GF-D8 (cell line): ENCODE data around the gene AXIN1.
A peak's percentile ranks its signal among the peaks of the same experiment; 100 is the strongest.
"Not testable (repeated sequence)": the region's sequence is repeated elsewhere in the genome, so short reads cannot be mapped to it uniquely, and the experiment has no call there.

Experiments
- DNase-seq: peaks from one replicate; lab custom pipeline; 2025; lab: John Stamatoyannopoulos, UW

Gene AXIN1

DNA sequence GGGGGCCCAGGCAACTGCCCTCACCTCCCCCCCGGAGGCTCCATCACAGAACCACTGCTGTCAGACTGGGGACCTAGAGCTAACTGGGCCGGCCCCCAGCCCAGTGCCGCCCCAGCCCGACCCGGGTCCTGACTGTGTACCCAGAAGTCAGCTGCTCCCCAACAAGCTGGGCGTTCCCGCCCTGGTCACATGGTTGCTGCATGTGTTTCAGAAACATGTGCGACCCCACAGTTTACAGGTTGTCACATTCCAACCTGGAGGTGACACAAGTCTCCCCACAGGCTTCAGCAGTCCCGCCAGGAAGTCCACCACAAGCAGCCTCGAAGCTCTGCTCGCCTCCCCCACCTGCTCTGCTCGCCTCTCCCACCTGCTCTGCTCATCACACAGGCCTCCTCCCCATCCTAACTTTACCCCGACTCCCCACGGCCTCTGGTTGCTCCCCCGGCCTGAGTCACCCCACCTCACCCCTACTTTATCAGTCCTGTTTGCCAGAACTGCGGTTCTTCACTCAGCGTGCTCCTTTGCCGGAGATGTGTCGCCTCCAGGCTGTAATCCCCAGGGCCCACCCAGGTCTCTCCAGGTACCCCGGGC lies 16.8 kb upstream of the AXIN1 start:
- no peak for DNase-seq

DNA sequence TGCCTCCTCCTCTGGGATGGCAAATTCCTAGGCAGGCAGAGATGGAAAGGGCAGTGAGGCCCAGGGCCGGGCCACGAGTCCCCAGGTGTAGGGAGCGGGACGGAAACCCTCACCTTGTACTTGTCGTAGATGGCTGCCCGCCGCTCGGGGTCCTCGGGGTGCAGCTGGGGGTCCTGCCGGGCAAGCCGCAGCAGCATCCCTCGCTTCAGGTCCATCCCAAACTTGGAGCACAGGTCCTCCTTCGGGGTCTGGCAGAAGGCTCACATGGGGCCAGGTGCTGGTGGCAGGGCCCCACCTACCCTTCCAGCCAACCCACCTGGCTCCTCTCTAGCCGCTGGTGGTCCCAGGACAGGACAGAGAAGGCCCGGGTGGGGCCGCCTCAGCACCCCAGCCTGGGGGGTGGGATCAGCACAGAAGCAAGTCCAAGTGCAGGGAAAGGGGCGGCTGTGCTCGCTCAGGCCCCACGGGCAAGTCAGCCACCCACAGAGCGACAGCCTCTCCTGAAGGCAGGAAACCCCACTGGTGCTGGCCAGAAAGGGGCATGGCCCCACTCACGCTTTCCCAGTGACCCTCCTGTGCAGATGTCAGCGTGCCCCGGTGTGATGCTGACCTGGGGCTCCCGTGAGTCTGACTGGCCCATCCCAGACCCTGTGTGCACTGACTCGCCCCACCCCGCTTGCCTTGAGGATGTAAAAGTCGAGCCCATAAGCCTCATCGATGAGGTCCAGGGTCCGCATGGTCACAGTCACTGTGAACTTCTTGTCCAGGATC lies 16.1 kb upstream of the AXIN1 start:
- no peak for DNase-seq

DNA sequence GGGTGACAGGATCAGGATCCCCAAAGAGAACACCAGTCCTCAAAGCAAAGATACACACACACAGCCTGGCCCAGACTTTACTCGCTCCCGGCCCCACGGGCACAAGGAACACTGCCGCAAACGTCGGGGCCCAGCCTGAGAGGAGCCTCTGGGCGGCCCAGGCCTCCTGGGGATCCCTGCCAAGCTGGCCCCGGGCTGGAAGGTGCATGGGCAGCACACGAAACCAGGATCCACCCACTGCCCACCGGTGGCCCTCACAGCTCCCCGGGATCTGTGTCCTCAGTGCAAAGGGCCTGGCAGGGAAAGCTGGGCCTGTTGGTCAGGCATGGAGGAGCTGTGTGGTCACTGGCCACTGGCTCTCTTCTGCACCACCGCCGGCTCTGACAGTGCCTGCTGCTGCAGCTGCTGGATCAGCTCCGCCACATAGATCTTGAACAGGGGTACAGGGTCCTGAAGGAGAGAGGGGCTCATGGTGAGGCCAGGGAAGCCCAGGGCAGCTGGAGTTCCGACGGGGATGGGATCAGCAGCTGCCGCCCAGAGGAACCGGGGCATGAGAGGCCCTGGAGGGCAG lies 14.9 kb upstream of the AXIN1 start:
- DNase-seq: no peak

- no peak for DNase-seq
Measured at GRCh38 chr16:366476-366875, 14.0 kb upstream of the AXIN1 start.

DNA sequence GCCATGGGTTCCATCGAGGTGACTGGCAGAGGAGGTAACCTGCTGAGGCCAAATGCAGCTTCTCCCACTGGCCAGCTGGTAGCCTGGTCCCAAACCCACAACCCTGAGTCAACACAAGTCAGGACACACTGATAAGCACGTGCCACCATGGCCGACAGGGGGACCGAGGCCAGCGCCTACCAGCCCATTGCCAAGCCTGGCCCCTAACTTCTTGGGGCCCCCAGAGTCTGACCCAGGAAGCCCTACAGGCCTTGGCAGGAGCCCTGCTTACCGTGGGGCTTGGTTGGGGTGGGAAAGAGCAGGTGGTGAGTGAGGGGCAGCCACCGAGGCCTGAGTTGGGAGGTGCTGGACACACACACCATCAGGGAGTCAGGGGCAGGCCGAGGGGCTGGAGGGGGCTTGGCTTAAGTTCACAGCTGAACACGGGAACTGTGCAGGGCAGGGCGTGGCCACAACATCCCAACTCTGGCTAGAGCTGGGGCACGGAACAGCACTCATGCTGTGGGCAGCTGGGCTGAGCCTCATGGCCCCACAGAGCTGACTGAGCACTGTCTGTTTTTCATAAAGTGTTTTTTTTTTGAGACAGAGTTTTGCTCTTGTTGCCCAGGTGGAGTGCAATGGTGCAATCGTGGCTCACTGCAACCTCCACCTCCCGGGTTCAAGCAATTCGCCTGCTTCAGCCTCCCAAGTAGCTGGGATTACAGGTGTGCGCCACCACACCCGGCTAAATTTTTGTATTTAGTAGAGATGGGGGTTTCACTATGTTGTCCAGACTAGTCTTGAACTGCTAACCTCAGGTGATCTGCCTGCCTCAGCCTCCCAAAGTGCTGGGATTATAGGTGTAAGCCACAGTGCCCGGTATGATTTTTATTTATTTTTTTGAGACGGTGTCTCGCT lies 12.3 kb upstream of the AXIN1 start:
- DNase-seq: no peak

GRCh38 chr16:363766-364490 lies 11.4 kb upstream of the AXIN1 start:
- DNase-seq: no peak

GRCh38 chr16:363110-363765 lies 10.7 kb upstream of the AXIN1 start:
- DNase-seq: no peak

- DNase-seq: not testable (repeated sequence)
Measured at GRCh38 chr16:362702-362999, 10.1 kb upstream of the AXIN1 start.

DNA sequence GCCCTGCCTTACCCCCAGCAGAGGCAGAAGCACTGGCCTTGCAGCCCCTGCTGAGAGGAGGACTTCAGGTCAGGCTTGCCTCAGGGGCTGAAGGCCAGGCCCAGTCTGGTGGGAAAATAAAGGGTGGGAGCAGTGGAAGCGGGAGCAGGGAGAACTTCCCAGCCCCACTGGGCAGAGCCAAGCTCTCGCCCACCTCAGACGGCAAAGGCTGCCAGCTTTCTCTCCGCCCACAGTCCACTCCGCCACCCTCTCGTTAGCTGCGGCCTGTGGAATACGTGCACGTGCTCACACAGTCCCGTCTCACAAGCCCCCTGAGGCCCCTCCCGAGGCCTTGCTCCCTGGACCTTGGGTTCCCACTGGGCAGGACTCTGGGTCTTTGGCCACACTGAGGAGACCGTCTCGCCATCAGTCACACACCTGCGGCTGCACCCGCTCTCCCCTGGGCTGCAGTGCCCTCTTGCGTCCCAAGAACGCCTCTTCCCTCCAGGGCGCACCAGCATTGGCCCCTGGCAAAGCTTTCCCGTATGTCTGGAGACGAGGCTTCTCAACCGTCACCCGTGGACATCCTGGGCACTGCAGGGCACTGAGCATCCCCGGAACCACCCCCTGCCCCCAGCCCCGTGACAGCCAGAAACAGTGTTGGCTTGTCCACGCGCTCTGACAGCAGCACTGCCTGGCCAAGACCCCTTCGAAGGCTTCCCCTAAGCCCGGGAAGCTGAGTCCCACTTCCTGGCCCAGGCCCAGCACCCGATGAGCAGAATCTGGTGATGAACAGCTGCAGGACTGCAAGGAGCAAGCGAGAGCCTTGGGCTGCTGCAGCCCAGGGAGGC lies 9.6 kb upstream of the AXIN1 start:
- peak; percentile 22 for DNase-seq

DNA sequence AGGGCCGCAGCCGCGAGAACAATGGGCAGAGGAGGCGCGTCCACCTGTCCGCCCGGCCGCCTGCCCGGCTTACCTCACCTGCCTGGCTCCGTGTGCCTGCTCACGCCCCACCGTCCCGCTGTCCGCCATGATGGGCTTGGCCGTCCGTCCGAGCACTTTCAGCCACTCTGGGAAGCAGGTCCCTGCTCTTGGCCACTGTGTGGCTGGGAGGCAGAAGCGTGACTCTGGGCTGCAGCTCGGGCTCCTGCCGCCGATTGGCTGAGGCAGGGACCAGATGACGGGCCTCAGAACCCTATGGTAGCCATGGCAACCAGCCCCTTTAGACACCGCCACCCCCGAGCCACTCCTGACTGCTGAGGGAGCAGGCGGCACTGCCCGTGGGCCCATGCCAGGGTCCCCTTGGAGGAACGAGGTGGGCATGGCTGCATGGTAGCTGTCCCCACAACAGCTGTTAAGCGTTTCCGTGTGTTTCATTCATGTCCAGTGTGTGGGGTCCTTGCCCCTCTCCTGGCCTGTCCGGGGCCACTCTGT lies 8.9 kb upstream of the AXIN1 start:
- no peak for DNase-seq

DNA sequence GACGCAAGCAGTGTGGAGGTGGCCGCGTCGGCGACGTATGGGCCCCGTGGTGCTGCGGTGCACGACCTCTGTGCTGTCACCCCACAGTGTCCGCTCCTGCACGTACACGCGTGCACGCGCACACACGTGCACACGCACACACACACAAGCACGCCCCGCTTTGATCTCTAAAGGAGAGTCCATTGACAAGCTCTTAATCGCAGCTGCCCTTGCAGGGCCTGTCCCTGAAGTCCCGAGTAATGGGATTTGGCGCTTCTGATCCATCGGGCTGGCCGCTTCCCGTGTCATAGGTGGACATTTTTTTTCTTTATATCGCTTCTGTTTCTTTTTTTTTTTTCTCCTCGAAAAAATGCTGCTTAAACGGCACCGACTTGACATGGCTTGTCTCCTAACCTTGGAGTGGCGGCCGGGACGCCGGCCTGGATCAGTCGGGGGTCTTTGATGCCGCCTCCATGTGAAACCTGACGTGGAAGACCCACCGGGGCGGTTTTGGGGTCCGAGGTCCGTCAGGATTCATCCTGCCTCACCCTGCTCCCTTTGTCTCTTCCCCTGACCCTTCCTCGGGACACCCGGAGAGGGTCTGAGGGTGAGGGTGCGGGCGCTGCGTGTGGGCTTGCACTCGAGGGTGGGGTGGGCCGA lies 8.3 kb upstream of the AXIN1 start:
- no peak for DNase-seq

DNA sequence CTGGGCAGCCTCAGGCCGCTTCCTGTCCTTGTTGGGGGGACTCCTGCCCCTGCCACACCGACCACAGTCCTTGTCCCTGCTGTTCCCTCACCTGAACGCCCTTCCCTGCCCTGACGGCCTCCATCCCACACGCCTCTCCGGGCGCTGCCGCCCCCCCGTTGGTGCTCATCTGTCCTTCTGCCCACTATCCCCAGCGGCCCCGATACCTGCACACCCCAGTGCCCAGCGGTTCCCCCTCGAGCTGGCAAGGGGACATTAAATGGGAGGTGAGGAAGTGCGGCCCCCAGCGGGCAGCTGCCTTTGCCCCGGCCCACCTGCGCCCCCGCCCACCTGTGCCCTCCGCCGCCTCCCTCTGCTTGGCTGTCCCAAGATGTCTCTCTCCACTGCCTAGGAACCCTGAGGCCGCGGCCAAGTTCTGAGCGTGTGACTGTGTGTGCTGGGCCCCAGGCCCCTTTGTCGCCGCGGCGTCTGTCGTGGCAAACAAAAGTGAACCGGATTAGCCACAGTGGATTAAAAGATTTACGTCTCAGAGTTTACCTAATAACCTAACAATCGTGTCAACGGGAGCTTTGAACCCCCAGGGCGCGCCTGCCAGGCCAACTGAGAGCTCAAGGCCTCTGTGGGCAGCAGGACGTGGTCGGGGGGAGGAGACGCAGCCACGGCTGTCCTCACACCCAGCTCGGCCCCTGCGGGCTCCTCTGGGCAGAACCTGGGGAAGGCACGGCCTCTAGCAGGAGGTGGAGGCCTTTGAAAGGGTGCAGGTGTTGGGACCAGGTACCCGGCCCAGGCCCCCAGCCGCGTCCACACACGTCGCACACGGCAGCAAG lies 7.6 kb upstream of the AXIN1 start:
- no peak for DNase-seq

DNA sequence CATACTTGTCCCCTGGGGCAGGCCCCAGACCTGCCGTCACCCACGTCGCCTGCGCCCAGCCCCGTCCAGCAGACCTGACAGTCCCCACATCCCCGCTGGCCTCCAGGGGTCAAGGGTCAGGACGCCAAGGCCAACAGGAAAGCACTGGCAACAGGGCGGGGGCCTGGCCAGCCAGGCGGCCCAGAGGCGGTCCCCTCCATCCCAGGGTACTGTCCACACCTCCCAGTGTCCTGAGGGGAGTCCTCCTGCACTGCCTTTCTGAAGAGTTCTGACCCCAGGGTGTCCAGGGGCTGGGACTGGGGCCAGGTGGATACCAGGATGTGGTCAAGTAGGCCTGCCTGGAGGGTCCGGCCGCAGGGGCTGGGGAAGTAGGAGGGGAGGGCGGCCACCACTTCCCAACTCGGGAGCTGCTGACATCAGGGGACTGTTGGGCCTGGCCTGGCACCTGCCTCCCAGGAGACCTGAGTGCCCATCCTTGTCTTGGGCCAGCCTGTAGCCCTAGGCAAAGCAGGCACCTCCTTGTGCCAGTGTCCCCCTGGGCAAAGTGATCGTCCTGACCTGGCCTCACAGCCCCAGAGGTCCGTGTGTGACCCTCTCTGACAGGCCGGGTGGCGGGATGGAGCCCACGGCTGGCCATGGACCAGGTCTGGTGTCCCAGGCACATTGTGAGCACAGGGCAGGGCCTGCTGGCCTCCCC lies 6.7 kb upstream of the AXIN1 start:
- no peak for DNase-seq

DNA sequence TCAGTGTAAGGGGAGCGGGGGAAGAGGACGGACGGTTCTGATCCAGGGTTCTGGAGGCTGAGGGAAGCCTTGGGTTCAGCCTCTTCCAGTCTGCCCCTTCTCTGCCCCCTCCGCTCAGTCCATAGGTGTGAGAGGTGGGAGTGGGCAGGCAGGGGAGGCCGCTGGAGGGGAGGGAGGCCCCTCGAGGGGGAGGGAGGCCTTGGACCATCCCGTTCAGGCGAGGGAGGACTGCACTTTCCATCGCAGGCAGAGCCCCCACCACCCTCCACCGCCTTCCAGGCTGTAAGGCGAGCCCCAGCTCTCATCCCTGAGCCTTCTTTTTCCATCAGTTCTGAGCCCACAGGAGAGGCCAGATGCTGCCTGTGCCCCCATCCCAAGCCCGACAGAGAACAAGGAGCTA lies 4.2 kb upstream of the AXIN1 start:
- DNase-seq: no peak

- DNase-seq: no peak
Measured at GRCh38 chr16:354971-355461, 2.5 kb upstream of the AXIN1 start.

GRCh38 chr16:354291-354881 lies 1.9 kb upstream of the AXIN1 start:
- no peak for DNase-seq

DNA sequence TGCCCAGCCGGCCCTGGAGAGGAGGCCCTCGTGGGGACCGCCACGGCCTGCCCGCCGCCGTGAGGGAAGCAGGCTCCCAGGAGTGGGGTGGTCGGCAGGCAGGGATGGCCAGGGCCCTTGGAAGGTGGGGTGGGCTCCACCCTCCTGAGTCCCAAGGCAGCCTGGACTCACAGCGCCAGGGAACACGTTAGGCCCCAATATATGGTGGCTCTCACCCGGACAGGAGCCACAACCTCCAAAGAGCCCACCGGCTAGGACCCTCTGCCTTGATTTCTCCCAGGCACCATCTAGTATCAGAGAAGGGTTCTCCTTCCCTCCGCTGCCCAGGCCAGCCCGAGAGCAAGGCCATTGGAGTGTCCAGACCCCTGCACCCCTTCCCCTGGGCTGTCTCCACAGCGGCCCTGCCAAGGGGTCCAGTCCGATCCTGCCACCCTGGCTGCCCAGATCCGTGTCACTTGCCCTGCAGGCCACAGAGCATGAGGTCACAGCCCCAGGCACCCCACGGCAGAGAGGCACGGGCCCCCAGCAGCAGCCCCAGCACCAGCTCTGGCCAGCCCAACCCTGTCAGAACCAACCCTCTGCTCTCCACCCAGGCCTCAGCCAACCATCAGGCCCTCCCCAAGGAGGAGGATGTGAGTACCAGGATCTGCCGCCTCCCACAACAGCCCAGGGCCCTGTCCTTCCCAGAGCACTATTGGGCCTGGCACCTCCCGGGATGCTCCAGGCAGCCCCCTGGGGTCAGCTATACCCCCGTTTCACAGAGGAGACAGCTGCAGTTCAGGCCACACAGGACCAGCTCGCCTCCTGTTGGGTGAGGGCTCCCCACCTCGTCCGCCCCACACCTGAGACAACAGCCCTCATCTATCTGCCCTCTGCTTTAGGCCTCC lies 1.1 kb upstream of the AXIN1 start:
- DNase-seq: no peak
